HepG2 (cell line): ENCODE measurements around the gene MPP3. TPM values are rescaled to one million over a fixed set of nuclear protein-coding genes. Genes with fewer than 3 reads are reported as not detected.

Experiments
- ATAC-seq: fragments of 200-7000 bp; cut with Tn5 transposase; 3 replicates; pipeline ENCODE4 v1.9.1; 2020; ENCODE audit warnings: mild to moderate bottlenecking, moderate library complexity
- BruUV-seq: library from RNA; stranded (reverse); fragments of 400-500 nt; replicated peaks from 2 replicates; lab custom pipeline; 2021; lab: Mats Ljungman, UMichigan
- CTCF ChIA-PET: fragments of 300-600 bp; formaldehyde crosslinking; extraction: SDS; loops from one replicate; lab custom pipeline; 2021; ENCODE audit warnings: low total read pairs, inconsistent platforms, low intra/inter-chr PET ratio; lab: Yijun Ruan, JAX
- POLR2A ChIA-PET: fragments of 350-600 bp; sonication (Branson Sonifier 250); formaldehyde crosslinking; loops from one replicate; lab custom pipeline; 2020; ENCODE audit warnings: antibody characterized with exemption, inconsistent platforms; lab: Yijun Ruan, JAX
- DNase-seq: peaks from one replicate; pipeline ENCODE4 v3.0.0-alpha.2; 2015; ENCODE audit warnings: low spot score
- FAIRE-seq: peaks from 3 replicates; lab custom pipeline; 2011; peaks lifted over from hg19 to GRCh38; lab: Jason Lieb, UNC
- H2AFZ ChIP-seq: one replicate; pipeline ENCODE4 v1.6.1; 2011; ENCODE audit warnings: low read length, inconsistent platforms
- H3K27ac ChIP-seq: fragments of 300-600 bp; 3 replicates; pipeline ENCODE4 v1.8.0; 2011; ENCODE audit warnings: mixed run types, mild to moderate bottlenecking, mixed read lengths, low read length, inconsistent platforms; ENCODE audit not compliant: insufficient read depth; ENCODE audit errors: extremely low read length
- H3K27me3 ChIP-seq, 2 experiments: fragments of 200-600 bp in 1 of 2; 2 replicates in 1 of 2; 3 replicates in 1 of 2; pipeline versions ENCODE4 v1.6.0 to v1.8.0; 2011; ENCODE audit warnings: low read length in 2 of 2, mild to moderate bottlenecking in 2 of 2, moderate library complexity in 2 of 2, inconsistent platforms in 1 of 2; ENCODE audit not compliant: insufficient read depth in 2 of 2, control insufficient read depth in 1 of 2
- H3K36me3 ChIP-seq, 2 experiments: fragments of 200-600 bp in 1 of 2; replicated peaks in 1 of 2; 2 replicates in 1 of 2; 3 replicates in 1 of 2; pipeline versions ENCODE4 v1.5.1 to v1.8.0; 2011; ENCODE audit warnings: low read length in 2 of 2, inconsistent platforms in 1 of 2; ENCODE audit not compliant: insufficient read depth in 2 of 2, control insufficient read depth in 1 of 2
- H3K4me1 ChIP-seq: 2 replicates; pipeline ENCODE4 v1.5.1; 2012; ENCODE audit warnings: low read length, inconsistent platforms; ENCODE audit not compliant: insufficient read depth
- H3K4me2 ChIP-seq: 2 replicates; pipeline ENCODE4 v1.6.0; 2011; ENCODE audit warnings: low read depth, low read length, inconsistent platforms
- H3K4me3 ChIP-seq, 3 experiments: fragments of 200-600 bp in 1 of 3; sonication (generic), shearing (Covaris generic) in 1 of 3; replicated peaks in 1 of 3; 2 replicates each; pipeline ENCODE4 v1.5.1; 2011 to 2016; ENCODE audit warnings: low read length in 3 of 3, inconsistent platforms in 2 of 3, low read depth in 2 of 3, mild to moderate bottlenecking in 2 of 3, control low read depth in 1 of 3, mixed read lengths in 1 of 3; ENCODE audit not compliant: insufficient read depth in 1 of 3
- H3K79me2 ChIP-seq: one replicate; pipeline ENCODE4 v1.6.1; 2011; ENCODE audit warnings: low read length, inconsistent platforms; ENCODE audit not compliant: insufficient read depth
- H3K9ac ChIP-seq: 2 replicates; pipeline ENCODE4 v1.6.0; 2011; ENCODE audit warnings: mild to moderate bottlenecking, low read depth, low read length, inconsistent platforms; ENCODE audit not compliant: insufficient read depth
- H3K9me3 ChIP-seq: 2 replicates; pipeline ENCODE4 v1.5.1; 2012; ENCODE audit warnings: mild to moderate bottlenecking, low read length
- H4K20me1 ChIP-seq: 2 replicates; pipeline ENCODE4 v1.6.0; 2011; ENCODE audit warnings: inconsistent platforms, mild to moderate bottlenecking, low read length, moderate library complexity; ENCODE audit not compliant: insufficient read depth
- ELF4 ChIP-seq: sonication (generic); formaldehyde crosslinking; IDR thresholded peaks from 2 replicates; pipeline ENCODE4 v1.5.0; 2020; ENCODE audit warnings: missing genetic modification reagents, mild to moderate bottlenecking, moderate library complexity, borderline replicate concordance
- FOXC1 ChIP-seq: sonication (generic); formaldehyde crosslinking; IDR thresholded peaks from 2 replicates; pipeline ENCODE4 v1.8.0; 2022; ENCODE audit warnings: mild to moderate bottlenecking, missing genetic modification reagents, borderline replicate concordance
- KDM5A ChIP-seq: fragments of 200-600 bp; sonication (generic); IDR thresholded peaks from 2 replicates; pipeline ENCODE4 v1.7.0; 2018; ENCODE audit warnings: antibody characterized with exemption, mild to moderate bottlenecking, low read length, borderline replicate concordance
- KDM5B ChIP-seq: sonication (generic); formaldehyde crosslinking; IDR thresholded peaks from 2 replicates; pipeline ENCODE4 v1.4.0; 2020; ENCODE audit warnings: missing genetic modification reagents, mild to moderate bottlenecking, borderline replicate concordance
- MIER2 ChIP-seq: IDR thresholded peaks from 2 replicates; pipeline ENCODE4 v1.6.1; 2016; ENCODE audit warnings: missing biosample characterization, missing genetic modification reagents
- SMAD9 ChIP-seq: sonication (generic); formaldehyde crosslinking; IDR thresholded peaks from 2 replicates; pipeline ENCODE4 v1.5.1; 2020; ENCODE audit warnings: mild to moderate bottlenecking, missing genetic modification reagents
- ZFY ChIP-seq: sonication (generic); formaldehyde crosslinking; IDR thresholded peaks from 2 replicates; pipeline ENCODE4 v1.4.0; 2020; ENCODE audit warnings: missing genetic modification reagents
- ZNF235 ChIP-seq: sonication (generic); formaldehyde crosslinking; IDR thresholded peaks from 2 replicates; pipeline ENCODE4 v1.8.1; 2023; ENCODE audit warnings: mild to moderate bottlenecking, missing genetic modification reagents, borderline replicate concordance
- ZNF629 ChIP-seq: sonication (generic); formaldehyde crosslinking; conservative IDR thresholded peaks from 2 replicates; pipeline ENCODE4 v1.5.0; 2020; ENCODE audit warnings: missing genetic modification reagents
- WGBS: methylation state at CpG from one replicate; pipeline ENCODE4 v1.1.6; 2017; ENCODE audit warnings: low lambda C conversion rate; 5-methylcytosine and 5-hydroxymethylcytosine counted together
- in situ Hi-C: cut with HindIII; loops from 2 replicates; pipeline ENCODE4 v1.10.0; 2017; ENCODE audit warnings: low pct_unique_long_range_greater_than_20kb; ENCODE audit not compliant: extremely low pct_ligation_motif_present
- intact Hi-C: fragments of 100-400 bp; cut with micrococcal nuclease; formaldehyde crosslinking; loops from one replicate; pipeline ENCODE4 v1.10.0; 2022; ENCODE audit not compliant: unreplicated experiment
- polyA plus RNA-seq, 8 experiments: library from polyadenylated mRNA; depleted of rRNA in 3 of 8; stranded (reverse) in 7 of 8; unstranded in 1 of 8; fragments of >200 nt; fragmentation: Illumina TruSeq in 4 of 8; extraction: Trizol in 4 of 8; gene quantifications; 2 replicates each; pipeline versions ENCODE4 v1.2.1 to v1.2.3, GENCODE V29; 2011 to 2016; ENCODE audit warnings: low read depth in 4 of 8, missing spikeins in 1 of 8, mixed read lengths in 1 of 8; ENCODE audit not compliant: insufficient read depth in 1 of 8
- total RNA-seq, 5 experiments: library from RNA; depleted of rRNA; stranded (reverse); fragments of >200 nt; fragmentation: Illumina TruSeq; extraction: Trizol; gene quantifications; 2 replicates each; pipeline ENCODE4 v1.2.3, GENCODE V29; 2016; ENCODE audit warnings: low read depth in 1 of 5
- TF ChIP-seq, protein P1 (sequence below): sonication (generic); formaldehyde crosslinking; IDR thresholded peaks from 2 replicates; pipeline ENCODE4 v1.4.0; 2020; ENCODE audit warnings: mild to moderate bottlenecking, missing genetic modification reagents
- TF ChIP-seq, protein P2 (sequence below): sonication (generic); formaldehyde crosslinking; IDR thresholded peaks from 2 replicates; pipeline ENCODE4 v1.4.0; 2020; ENCODE audit warnings: mild to moderate bottlenecking, missing genetic modification reagents

MPP3 gene
- total and polyA plus RNA-seq, 2 of the 13 experiments (the other 11 are each of a cell fraction or from before 2014, with no cell fraction given) = 0.91 to 1.8 TPM

DNA sequence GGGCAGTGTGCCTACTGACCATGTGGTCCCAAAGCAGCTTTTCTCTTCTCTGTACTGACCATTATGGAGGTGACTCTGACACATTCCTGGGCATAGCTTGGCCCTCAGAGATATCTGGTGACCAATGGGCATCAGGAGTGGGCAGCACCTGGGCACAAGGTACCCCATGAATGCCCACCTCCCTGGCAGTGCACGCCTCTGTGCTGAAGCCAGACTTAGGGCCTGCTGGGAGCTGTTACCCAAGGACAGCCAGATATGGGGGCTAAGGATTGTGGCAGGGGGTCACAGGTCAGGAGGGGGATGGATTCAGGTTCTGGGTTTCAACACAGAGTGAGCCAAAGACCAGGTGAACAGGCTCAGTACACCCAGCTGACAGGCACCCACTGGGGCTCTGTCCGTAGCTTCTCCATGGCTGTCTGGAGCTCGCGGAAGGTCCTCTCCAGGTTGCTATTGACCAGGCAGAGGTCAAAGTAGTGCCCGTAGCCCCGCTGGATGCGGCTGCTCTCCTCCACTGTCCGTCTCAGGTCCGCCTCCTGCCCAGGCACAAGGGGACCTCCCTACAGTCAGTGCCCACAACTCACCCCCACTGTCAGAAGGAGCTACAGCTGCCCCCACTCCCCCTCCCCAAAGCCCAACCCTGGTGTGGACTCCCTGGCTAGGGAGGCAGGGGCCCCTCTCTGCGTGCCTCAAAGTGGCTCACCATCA lies 44.7 kb upstream of the MPP3 start:
- FAIRE-seq = no peak
- CTCF ChIA-PET = interaction anchor here (1.3 kb wide), 1 partner anchor 164 kb away, joined by 5 read pairs; no protein-coding TSS in a partner anchor
- no peak for ATAC-seq
- Histone ChIP-seq H3K27me3 (peaks cover 0 to 11% of the 10 kb centered on the region in 2 experiments; a peak in 2 of 5 replicates), H3K9ac (no peak overlapping the region), H2AFZ (no peak overlapping the region), H3K4me3 (no peak overlapping the region), H4K20me1 (no peaks in the 10 kb centered on the region; the same call in 1 of the 2 replicates), H3K4me2 (no peak overlapping the region), H3K36me3 (no peaks in the 10 kb centered on the region), H3K79me2 (no peaks in the 10 kb centered on the region), H3K4me1 (peaks cover 9% of the 10 kb centered on the region), H3K27ac (no peak overlapping the region), H3K9me3 (no peaks in the 10 kb centered on the region)
- TF ChIP-seq KDM5A = no peak
- no peak for TF ChIP-seq FOXC1 (CRISPR knock-in tag)
- no peak for TF ChIP-seq ELF4 (CRISPR knock-in tag)
- TF ChIP-seq MIER2 (CRISPR knock-in tag) = no peak
- 0 out of 2 replicates have a peak, but pooled peaks have one; percentile 4 for TF ChIP-seq ZFY (CRISPR knock-in tag)
- WGBS = 68% methylated on average over 3 of the region's 10 CpGs
- intact Hi-C loops = no loop called here
- no peak for DNase-seq
- no TSS peak for BruUV-seq
- in situ Hi-C loops = no loop called here
- POLR2A ChIA-PET = no interaction called here

DNA sequence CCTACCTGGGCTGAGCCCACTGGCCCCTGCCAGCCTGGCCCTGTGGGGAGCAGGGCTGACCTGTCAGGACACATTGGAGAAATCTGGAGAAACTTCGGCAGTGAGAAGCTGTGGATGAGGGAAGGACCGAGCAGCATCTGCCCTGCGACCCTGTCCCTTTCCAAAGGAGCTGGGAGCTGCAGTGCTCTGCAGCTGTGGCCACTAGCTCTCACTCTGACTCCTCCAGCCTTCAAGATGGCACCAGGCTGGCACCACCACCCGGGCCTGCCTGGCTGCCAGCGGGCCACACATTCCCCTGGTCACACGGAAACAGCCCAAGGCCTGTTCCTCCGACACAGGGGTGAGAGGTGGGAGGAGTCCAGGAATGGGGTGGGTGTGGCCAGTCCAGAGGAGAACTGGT lies 44.1 kb upstream of the MPP3 start:
- no peak for FAIRE-seq
- Histone ChIP-seq H3K79me2 (no peaks in the 10 kb centered on the region), H3K27ac (no peak overlapping the region), H3K4me3 (no peak overlapping the region), H3K4me1 (peaks cover 15% of the 10 kb centered on the region), H3K9ac (no peak overlapping the region), H2AFZ (no peak overlapping the region), H3K36me3 (no peaks in the 10 kb centered on the region), H3K9me3 (no peaks in the 10 kb centered on the region), H3K27me3 (peaks cover 0 to 11% of the 10 kb centered on the region in 2 experiments; a peak in 2 of 5 replicates), H3K4me2 (no peak overlapping the region), H4K20me1 (no peaks in the 10 kb centered on the region; the same call in 1 of the 2 replicates)
- no peak for DNase-seq
- ChIA-PET CTCF (no interaction called here), POLR2A (no interaction called here)
- no peak for ATAC-seq
- WGBS = 34% methylated on average over 3 of the region's 7 CpGs
- no peak for TF ChIP-seq ZNF629 (CRISPR knock-in tag)
- TF ChIP-seq KDM5B (CRISPR knock-in tag) = peak; percentile 31; the same call in 1 of the 2 replicates
- no peak for TF ChIP-seq SMAD9 (CRISPR knock-in tag)
- TF ChIP-seq, protein P1, sequence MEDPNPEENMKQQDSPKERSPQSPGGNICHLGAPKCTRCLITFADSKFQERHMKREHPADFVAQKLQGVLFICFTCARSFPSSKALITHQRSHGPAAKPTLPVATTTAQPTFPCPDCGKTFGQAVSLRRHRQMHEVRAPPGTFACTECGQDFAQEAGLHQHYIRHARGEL (CRISPR knock-in tag) = 0 out of 2 replicates have a peak, but pooled peaks have one; percentile 25
- 0 out of 2 replicates have a peak, but pooled peaks have one; percentile 62 for TF ChIP-seq ZNF235
- TF ChIP-seq, protein P2, sequence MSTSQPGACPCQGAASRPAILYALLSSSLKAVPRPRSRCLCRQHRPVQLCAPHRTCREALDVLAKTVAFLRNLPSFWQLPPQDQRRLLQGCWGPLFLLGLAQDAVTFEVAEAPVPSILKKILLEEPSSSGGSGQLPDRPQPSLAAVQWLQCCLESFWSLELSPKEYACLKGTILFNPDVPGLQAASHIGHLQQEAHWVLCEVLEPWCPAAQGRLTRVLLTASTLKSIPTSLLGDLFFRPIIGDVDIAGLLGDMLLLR (CRISPR knock-in tag) = 0 out of 2 replicates have a peak, but pooled peaks have one; percentile 28
- in situ Hi-C loops (no loop called here), intact Hi-C loops (no loop called here)
- BruUV-seq = no TSS peak
